GM18870 (cell line): Measurements from ENCODE around the gene SUMF1.

Experiments
- ATAC-seq: cut with Tn5 transposase; IDR thresholded peaks from one replicate; pipeline ENCODE4 v1.9.1; 2021; ENCODE audit warnings: moderate library complexity; ENCODE audit not compliant: unreplicated experiment

SUMF1 gene

GRCh38 chr3:4418156-4418555 lies 48.9 kb downstream of the SUMF1 start:
- ATAC-seq = no peak

- no peak for ATAC-seq
Observed at GRCh38 chr3:4417449-4417848, 49.6 kb downstream of the SUMF1 start.

DNA sequence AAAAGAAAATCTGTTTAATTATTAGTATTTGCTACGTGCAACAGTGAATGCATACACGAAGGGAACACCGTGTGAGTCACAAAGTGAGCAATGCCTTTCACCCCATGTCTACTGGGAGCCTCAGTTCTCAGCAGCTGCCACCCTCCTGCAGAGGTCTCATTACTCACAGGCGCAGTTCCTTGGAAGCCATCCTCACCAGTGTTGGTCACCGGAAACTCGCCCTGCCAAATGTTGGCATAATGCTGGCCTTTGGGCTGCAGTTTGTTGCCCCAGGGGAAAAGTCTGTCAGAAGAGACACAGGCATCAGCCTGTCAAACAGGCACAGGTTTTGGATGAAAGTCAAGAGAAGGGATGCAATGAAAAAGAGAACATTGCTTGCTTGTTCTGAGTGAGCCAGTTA lies 50.1 kb downstream of the SUMF1 start:
- no peak for ATAC-seq

DNA sequence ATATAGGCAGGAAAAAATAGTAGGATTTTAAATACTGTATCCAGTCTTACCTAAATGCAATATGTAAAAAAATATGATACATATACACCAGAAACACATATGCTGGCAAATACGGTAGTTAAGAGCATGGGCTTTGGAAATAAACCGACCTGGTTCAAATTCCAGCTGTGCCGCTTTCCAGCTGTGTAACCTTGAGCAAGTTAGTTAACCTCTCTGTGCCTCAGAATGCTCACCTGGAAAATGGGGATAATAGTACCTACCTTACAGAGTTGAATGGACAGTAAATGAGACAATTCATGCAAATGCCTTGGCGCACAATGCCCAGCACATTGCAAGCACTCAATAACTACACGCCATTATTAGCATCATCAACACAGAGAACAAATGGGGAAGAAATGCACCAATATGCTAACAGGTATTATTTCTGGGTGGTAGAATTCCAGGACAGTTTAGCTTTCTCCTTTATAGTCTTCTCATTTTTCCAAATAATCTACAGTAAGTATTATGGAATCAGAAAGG lies 50.6 kb downstream of the SUMF1 start:
- no peak for ATAC-seq

- ATAC-seq = no peak
Observed at GRCh38 chr3:4413467-4413866, 53.6 kb downstream of the SUMF1 start.

DNA sequence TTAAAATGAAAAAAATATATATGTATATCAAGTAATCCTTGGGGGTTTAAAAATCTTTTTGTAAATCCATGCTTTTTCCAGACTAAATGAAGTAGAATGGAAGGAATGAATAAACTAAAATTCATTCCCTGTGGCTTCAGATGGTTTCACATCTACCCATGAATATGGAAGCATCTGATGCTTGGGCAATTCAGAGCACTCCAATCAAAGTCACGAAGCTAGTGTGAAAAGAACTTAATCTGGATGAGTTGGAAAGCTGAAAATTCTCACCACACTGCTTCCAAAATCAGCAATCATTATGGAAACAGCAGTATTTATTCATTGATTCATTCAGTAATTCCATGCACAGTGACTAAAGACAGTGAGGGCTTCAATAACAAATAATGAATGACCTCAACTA lies 55.2 kb downstream of the SUMF1 start:
- ATAC-seq = no peak

GRCh38 chr3:4411236-4411635 lies 55.8 kb downstream of the SUMF1 start:
- no peak for ATAC-seq

DNA sequence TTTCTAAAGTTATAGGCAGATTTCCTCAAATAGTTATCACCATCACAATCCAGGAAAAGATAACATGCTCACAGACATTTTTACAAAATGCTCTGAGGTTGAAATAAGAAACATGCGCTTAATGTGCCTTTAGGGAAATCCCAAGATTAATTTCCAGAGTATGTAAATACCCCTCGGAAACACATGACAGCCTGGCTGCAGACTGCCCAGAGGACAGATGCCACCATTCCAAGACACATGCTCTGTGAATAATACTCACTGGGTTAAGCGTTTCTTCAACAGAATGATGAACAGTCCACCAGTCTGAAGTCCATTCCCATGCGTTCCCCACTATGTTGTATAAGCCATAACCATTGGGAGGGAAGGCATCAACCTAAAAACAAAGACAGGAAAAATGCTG lies 56.5 kb downstream of the SUMF1 start:
- no peak for ATAC-seq

DNA sequence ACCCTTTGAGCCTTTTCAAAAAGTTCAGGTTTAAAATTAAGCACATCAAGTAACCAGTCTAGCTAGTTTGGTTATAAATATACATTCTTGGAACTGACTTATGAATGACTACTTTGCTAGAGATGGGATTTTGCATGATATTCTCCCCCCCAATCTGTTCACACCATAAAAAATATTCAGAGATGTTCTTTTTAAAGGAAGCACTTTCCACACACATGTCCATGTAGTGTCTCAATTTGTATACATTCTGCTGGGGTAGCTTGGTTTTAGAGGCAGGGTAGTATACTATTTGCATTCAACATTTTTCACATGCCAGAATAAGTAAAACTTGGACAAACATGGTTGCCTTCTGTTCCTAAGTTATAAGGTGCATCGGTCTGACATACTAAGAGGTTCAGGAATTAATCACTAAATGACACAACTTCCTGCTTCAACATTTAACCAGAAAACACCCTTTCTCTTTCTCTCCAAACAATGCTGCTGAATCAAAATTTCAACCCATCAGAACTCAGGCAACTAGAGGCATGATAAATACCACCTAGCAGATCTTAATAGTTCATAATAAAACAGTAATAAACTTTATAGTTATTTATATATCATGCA lies 57.0 kb downstream of the SUMF1 start:
- no peak for ATAC-seq

- peak; percentile 44 for ATAC-seq
Observed at GRCh38 chr3:4409415-4409814, 57.7 kb downstream of the SUMF1 start.

GRCh38 chr3:4408958-4409357 lies 58.1 kb downstream of the SUMF1 start:
- ATAC-seq = no peak

GRCh38 chr3:4407941-4408340 lies 59.1 kb downstream of the SUMF1 start:
- ATAC-seq = no peak

- peak; percentile 77 for ATAC-seq
Observed at GRCh38 chr3:4406746-4407568, 60.1 kb downstream of the SUMF1 start.

DNA sequence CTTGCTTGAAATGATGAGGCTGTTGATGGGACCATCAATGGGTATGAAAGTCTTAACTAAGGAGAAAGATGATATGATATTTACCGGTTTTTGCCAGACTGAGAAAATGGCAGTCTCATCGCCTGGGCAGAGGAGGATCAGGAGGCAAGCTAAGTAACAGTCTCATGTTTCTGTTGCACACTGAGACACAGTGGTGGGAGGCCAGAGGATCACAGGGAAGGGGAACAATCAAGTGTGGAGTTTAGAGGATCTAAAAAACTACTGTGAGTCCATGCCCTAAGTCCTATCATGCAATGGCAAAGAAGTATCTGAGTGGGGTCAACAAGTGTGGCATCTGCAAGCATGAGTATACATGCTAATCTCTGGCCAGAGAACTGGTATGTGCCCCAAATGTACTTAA lies 62.2 kb downstream of the SUMF1 start:
- ATAC-seq = no peak

DNA sequence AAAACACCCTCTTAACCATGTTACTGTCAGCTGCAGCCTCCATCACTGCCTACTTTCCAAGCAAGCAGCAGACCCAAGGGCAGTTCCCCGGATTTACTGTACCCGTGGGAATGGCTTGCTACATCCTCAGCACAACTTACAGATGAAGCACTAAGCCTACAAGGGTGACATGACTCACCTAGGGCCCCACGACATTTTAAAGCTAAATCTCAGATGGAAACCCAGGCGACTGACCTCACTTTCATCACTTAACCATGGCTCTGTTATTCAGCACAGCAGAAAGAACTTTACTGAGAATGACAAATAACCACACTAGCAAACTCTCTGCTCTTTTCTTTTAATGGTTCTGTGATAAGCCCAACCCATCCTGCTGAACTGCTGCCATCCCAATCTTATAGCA lies 65.6 kb downstream of the SUMF1 start:
- ATAC-seq = no peak

- no peak for ATAC-seq
Observed at GRCh38 chr3:4399476-4399875, 67.6 kb downstream of the SUMF1 start.

GRCh38 chr3:4398941-4399245 lies 68.2 kb downstream of the SUMF1 start:
- no peak for ATAC-seq

DNA sequence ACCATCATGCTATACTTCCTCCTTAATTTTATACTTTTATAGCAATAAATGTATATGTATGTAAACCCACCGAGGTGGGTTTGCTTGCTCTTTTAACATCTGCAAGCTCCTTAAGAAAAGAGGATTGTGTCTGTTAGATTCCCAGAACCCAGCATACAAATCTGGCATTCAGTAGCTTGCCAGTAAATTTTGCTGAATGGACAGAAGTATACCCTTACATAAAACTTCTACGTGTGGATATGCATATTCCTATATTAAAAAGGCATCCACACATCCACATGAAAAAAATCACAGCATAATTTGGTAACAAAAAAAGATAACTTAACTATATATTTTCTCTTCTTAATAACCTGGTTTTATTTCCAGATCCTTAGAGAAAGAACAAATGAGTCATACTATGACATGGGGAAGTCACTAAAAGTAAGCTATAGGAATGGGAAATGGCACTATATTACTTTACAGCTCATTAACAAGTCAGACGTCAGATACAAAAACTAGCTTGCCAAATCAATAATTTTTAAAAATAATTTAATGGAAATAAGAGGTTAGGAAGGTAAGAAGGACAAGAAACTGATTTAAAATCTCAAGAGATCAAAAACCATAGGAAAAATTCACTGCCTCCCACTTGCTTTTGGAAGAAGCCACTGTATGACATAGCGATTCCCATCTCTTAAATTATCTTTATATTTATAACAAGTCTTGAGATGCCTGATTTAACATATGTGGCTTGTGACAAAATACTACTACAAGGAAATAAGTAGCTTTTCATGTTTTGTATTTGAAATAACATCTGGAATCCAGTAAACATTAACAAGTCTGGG lies 68.7 kb downstream of the SUMF1 start:
- no peak for ATAC-seq

DNA sequence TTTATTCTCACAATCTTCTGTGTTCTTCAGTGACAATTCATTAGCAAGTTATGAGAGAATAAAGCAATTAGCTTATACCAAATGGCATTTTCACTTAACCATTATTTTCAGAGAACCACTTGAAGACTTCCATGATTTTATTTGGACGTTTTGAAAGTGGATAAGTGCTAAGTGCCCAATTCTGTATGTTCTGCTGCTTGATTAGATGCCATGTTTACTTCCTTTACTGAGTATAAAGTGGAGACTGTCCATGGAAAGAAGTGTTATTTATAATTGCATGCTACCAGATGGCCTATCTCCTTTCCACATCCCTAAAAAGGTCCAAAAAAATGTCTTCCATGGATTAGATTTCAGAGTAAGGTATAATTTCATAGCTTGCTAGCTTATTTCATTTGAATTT lies 69.6 kb downstream of the SUMF1 start:
- no peak for ATAC-seq

- no peak for ATAC-seq
Observed at GRCh38 chr3:4396542-4396941, 70.5 kb downstream of the SUMF1 start.

- no peak for ATAC-seq
Observed at GRCh38 chr3:4396006-4396405, 71.1 kb downstream of the SUMF1 start.

- no peak for ATAC-seq
Observed at GRCh38 chr3:4395448-4395847, 71.6 kb downstream of the SUMF1 start.
